Ectodermal cell (in vitro differentiated cells): ENCODE data around the gene TRIM22.
"Not testable (repeated sequence)": the region's sequence is repeated elsewhere in the genome, so short reads cannot be mapped to it uniquely, and the experiment has no call there.

Experiments
- H3K27ac ChIP-seq: 2 replicates; pipeline ENCODE4 v1.7.0; 2013; ENCODE audit warnings: mild to moderate bottlenecking, low read depth, low read length; ENCODE audit not compliant: insufficient read depth, poor library complexity, severe bottlenecking
- H3K27me3 ChIP-seq: 2 replicates; pipeline ENCODE4 v1.7.0; 2013; ENCODE audit warnings: mild to moderate bottlenecking, low read length; ENCODE audit not compliant: insufficient read depth, control insufficient read depth, poor library complexity, severe bottlenecking
- H3K36me3 ChIP-seq: one replicate; pipeline ENCODE4 v1.7.0; 2013; ENCODE audit warnings: low read length; ENCODE audit not compliant: control insufficient read depth, insufficient read depth
- H3K4me1 ChIP-seq: one replicate; pipeline ENCODE4 v1.7.0; 2013; ENCODE audit warnings: low read length; ENCODE audit not compliant: control insufficient read depth, insufficient read depth
- H3K4me3 ChIP-seq: 2 replicates; pipeline ENCODE4 v1.7.0; 2013; ENCODE audit warnings: low read depth, low read length, control low read depth; ENCODE audit not compliant: insufficient read depth
- H3K9me3 ChIP-seq: 2 replicates; pipeline ENCODE4 v1.7.0; 2013; ENCODE audit warnings: mild to moderate bottlenecking, low read length, moderate library complexity; ENCODE audit not compliant: control insufficient read depth
- WGBS, 2 experiments: methylation state at CpG; one replicate each; pipeline ENCODE4 v1.1.7; 2013; ENCODE audit warnings: missing lambda C conversion rate in 2 of 2; 5-methylcytosine and 5-hydroxymethylcytosine counted together

The TRIM22 gene

GRCh38 chr11:5666402-5666793 lies 23.2 kb upstream of the TRIM22 start:
- no peak overlapping the region for H3K4me3 ChIP-seq
- H3K9me3 ChIP-seq, result no peaks in the 10 kb centered on the region
- no peaks in the 10 kb centered on the region for H3K36me3 ChIP-seq
- H3K27me3 ChIP-seq, result no peaks in the 10 kb centered on the region
- no peak overlapping the region for H3K27ac ChIP-seq
- H3K4me1 ChIP-seq, result no peaks in the 10 kb centered on the region
- WGBS, 2 experiments, result 94 to 97% methylated on average over 6 of the region's 6 CpGs

- no peaks in the 10 kb centered on the region for H3K27me3 ChIP-seq
- no peaks in the 10 kb centered on the region for H3K36me3 ChIP-seq
- H3K4me1 ChIP-seq, result no peaks in the 10 kb centered on the region
- no peaks in the 10 kb centered on the region for H3K9me3 ChIP-seq
- no peak overlapping the region for H3K27ac ChIP-seq
- no peak overlapping the region for H3K4me3 ChIP-seq
Measured at GRCh38 chr11:5671831-5672230, 17.8 kb upstream of the TRIM22 start.

- Histone ChIP-seq H3K4me1 (no peaks in the 10 kb centered on the region), H3K36me3 (peaks cover 13% of the 10 kb centered on the region)
- WGBS, 2 experiments, result 96 to 98% methylated on average over 4 of the region's 4 CpGs
Measured at GRCh38 chr11:5674391-5674790, 15.2 kb upstream of the TRIM22 start.

GRCh38 chr11:5679811-5680210 lies 9.8 kb upstream of the TRIM22 start:
- WGBS, 2 experiments, result 94 to 96% methylated on average over 7 of the region's 7 CpGs
- Histone ChIP-seq H3K4me3 (no peak overlapping the region), H3K4me1 (peaks cover 5% of the 10 kb centered on the region), H3K36me3 (peaks cover 13% of the 10 kb centered on the region), H3K27me3 (no peaks in the 10 kb centered on the region), H3K9me3 (no peaks in the 10 kb centered on the region), H3K27ac (no peak overlapping the region)

More at GRCh38 chr11:5674391-5674790, 15.2 kb upstream of the TRIM22 start:
- no peak overlapping the region for H3K4me3 ChIP-seq
- H3K27me3 ChIP-seq, result no peaks in the 10 kb centered on the region
- no peaks in the 10 kb centered on the region for H3K9me3 ChIP-seq
- H3K27ac ChIP-seq, result no peak overlapping the region

- H3K9me3 ChIP-seq, H3K4me3 ChIP-seq, H3K4me1 ChIP-seq, H3K27ac ChIP-seq, H3K27me3 ChIP-seq, H3K36me3 ChIP-seq: not testable (repeated sequence)
- WGBS, 2 experiments, result 89 to 94% methylated on average over 32 to 33 of the region's 33 CpGs
Measured at GRCh38 chr11:5682890-5683441, 6.6 kb upstream of the TRIM22 start.

- not testable (repeated sequence) for H3K27me3 ChIP-seq, H3K27ac ChIP-seq, H3K9me3 ChIP-seq, H3K36me3 ChIP-seq, H3K4me3 ChIP-seq, H3K4me1 ChIP-seq
- 91 to 93% methylated on average over 7 of the region's 7 CpGs for WGBS, 2 experiments
Measured at GRCh38 chr11:5683620-5684019, 6.0 kb upstream of the TRIM22 start.

GRCh38 chr11:5684036-5684645 lies 5.4 kb upstream of the TRIM22 start:
- Histone ChIP-seq H3K27ac (peak overlapping the region; percentile 98), H3K27me3 (no peaks in the 10 kb centered on the region), H3K4me1 (peaks cover 5% of the 10 kb centered on the region), H3K36me3 (no peaks in the 10 kb centered on the region), H3K4me3 (peak overlapping the region; percentile 38), H3K9me3 (no peaks in the 10 kb centered on the region)
- WGBS, 2 experiments, result 92 to 94% methylated on average over 7 to 8 of the region's 8 CpGs

GRCh38 chr11:5684646-5685362 lies 4.8 kb upstream of the TRIM22 start, which contains the start of gene TRIM5:
Gene TRIM5 (minus strand): TSS chr11:5685074. CDS start chr11:5680177, 4,897 bp downstream.
- Histone ChIP-seq H3K4me3 (peak within 1 kb of the TSS; percentile 38), H3K36me3 (no peaks in the 10 kb centered on the region), H3K4me1 (peaks cover 5% of the 10 kb centered on the region), H3K9me3 (no peaks in the 10 kb centered on the region), H3K27me3 (no peaks in the 10 kb centered on the region), H3K27ac (peak within 1 kb of the TSS; percentile 98)
- WGBS, 2 experiments, result 22 to 23% methylated on average over 13 of the region's 13 CpGs

- Histone ChIP-seq H3K27ac (no peak overlapping the region), H3K4me3 (no peak overlapping the region), H3K36me3 (no peaks in the 10 kb centered on the region), H3K9me3 (no peaks in the 10 kb centered on the region), H3K27me3 (no peaks in the 10 kb centered on the region), H3K4me1 (peaks cover 5% of the 10 kb centered on the region)
- 89 to 97% methylated on average over 4 of the region's 4 CpGs for WGBS, 2 experiments
Measured at GRCh38 chr11:5686426-5686825, 3.2 kb upstream of the TRIM22 start.

- 86 to 100% methylated on average over 1 of the region's 1 CpG for WGBS, 2 experiments
- Histone ChIP-seq H3K27ac (no peak overlapping the region), H3K27me3 (no peaks in the 10 kb centered on the region), H3K36me3 (no peaks in the 10 kb centered on the region), H3K4me1 (peaks cover 5% of the 10 kb centered on the region), H3K9me3 (no peaks in the 10 kb centered on the region), H3K4me3 (no peak overlapping the region)
Measured at GRCh38 chr11:5688482-5688881, 1.1 kb upstream of the TRIM22 start.
